Thyroid gland (tissue), 4 donors: ENCODE results near the gene DRD3.

ENCODE experiments used
- CTCF ChIP-seq, 6 experiments: fragments of 200-600 bp in 3 of 6; fragments of 450-650 bp in 3 of 6; sonication (generic) in 3 of 6; IDR thresholded peaks; one replicate each; pipeline ENCODE4 v1.5.1; 2016 to 2019; ENCODE audit warnings: antibody characterized with exemption in 6 of 6, mild to moderate bottlenecking in 2 of 6, inconsistent platforms in 1 of 6, moderate library complexity in 1 of 6
- POLR2A ChIP-seq, 2 donors: fragments of 450-650 bp; IDR thresholded peaks; one replicate each; pipeline ENCODE4 v1.6.1; 2017; ENCODE audit warnings: antibody characterized with exemption in 2 of 2, mild to moderate bottlenecking in 2 of 2, moderate library complexity in 1 of 2

- TF ChIP-seq CTCF (IDR thresholded peaks at IDR 0.05) (no peak), POLR2A (IDR thresholded peaks at IDR 0.05) (no peak)
Observed at GRCh38 chr3:114093016-114093380, 85.9 kb downstream of the DRD3 start.
